Spleen (tissue), 11 donors: ENCODE measurements around the gene USP26. TPM values are rescaled to one million over a fixed set of nuclear protein-coding genes. Genes with fewer than 3 reads are reported as not detected.
A peak's percentile ranks its signal among the peaks of the same experiment; 100 is the strongest.

Source experiments
- DNase-seq: peaks from one replicate; pipeline ENCODE4 v3.0.0-alpha.2; 2020
- H3K27ac ChIP-seq, 8 donors: fragments of 200-600 bp; sonication (generic) in 7 of 8; 1 replicate in 4 of 8; 2 replicates in 4 of 8; pipeline versions ENCODE4 v1.5.0 to v1.8.0; 2016 to 2021; ENCODE audit warnings: inconsistent platforms in 4 of 8, mild to moderate bottlenecking in 4 of 8, moderate library complexity in 1 of 8
- H3K27me3 ChIP-seq, 7 donors: fragments of 200-600 bp; sonication (generic) in 6 of 7; replicated peaks in 1 of 7; 1 replicate in 4 of 7; 2 replicates in 3 of 7; pipeline versions ENCODE4 v1.5.0 to v1.8.0; 2016 to 2021; ENCODE audit warnings: inconsistent platforms in 3 of 7, mild to moderate bottlenecking in 1 of 7
- H3K36me3 ChIP-seq, 6 donors: fragments of 200-600 bp; sonication (generic) in 5 of 6; 1 replicate in 4 of 6; 2 replicates in 2 of 6; pipeline versions ENCODE4 v1.5.0 to v1.8.0; 2016 to 2021; ENCODE audit warnings: inconsistent platforms in 2 of 6
- H3K4me1 ChIP-seq, 6 donors: fragments of 200-600 bp; sonication (generic) in 5 of 6; 1 replicate in 3 of 6; 2 replicates in 3 of 6; pipeline versions ENCODE4 v1.5.0 to v1.8.0; 2016 to 2021; ENCODE audit warnings: inconsistent platforms in 3 of 6
- H3K4me3 ChIP-seq, 8 donors: fragments of 200-600 bp; sonication (generic) in 7 of 8; 1 replicate in 4 of 8; 2 replicates in 4 of 8; pipeline versions ENCODE4 v1.5.0 to v1.8.0; 2016 to 2021; ENCODE audit warnings: inconsistent platforms in 4 of 8, mild to moderate bottlenecking in 4 of 8, moderate library complexity in 2 of 8
- H3K9me3 ChIP-seq, 8 donors: fragments of 200-600 bp; sonication (generic) in 7 of 8; 1 replicate in 4 of 8; 2 replicates in 4 of 8; pipeline versions ENCODE4 v1.5.0 to v1.8.0; 2016 to 2021; ENCODE audit warnings: inconsistent platforms in 4 of 8
- CTCF ChIP-seq, 11 experiments: fragments of 200-600 bp in 7 of 11; fragments of 450-650 bp in 4 of 11; sonication (generic) in 4 of 11; IDR thresholded peaks in 8 of 11; conservative IDR thresholded peaks in 3 of 11; 1 replicate in 7 of 11; 2 replicates in 4 of 11; pipeline versions ENCODE4 v1.4.0 to v1.8.0; 2016 to 2021; ENCODE audit warnings: antibody characterized with exemption in 11 of 11, inconsistent platforms in 4 of 11, mild to moderate bottlenecking in 1 of 11
- POLR2A ChIP-seq, 3 donors: fragments of 450-650 bp; IDR thresholded peaks; one replicate each; pipeline ENCODE4 v1.5.1; 2017; ENCODE audit warnings: antibody characterized with exemption in 3 of 3, mild to moderate bottlenecking in 1 of 3
- POLR2AphosphoS5 ChIP-seq, 3 donors: sonication (generic); formaldehyde crosslinking; IDR thresholded peaks; one replicate each; pipeline ENCODE4 v1.5.1; 2017; ENCODE audit warnings: antibody characterized with exemption in 3 of 3
- WGBS, 5 donors: extraction: QIAGEN DNeasy Blood & Tissue Kit in 3 of 5; methylation state at CpG; one replicate each; pipeline versions ENCODE4 v1.1.5 to v1.1.7; 2013 to 2018; 5-methylcytosine and 5-hydroxymethylcytosine counted together
- intact Hi-C: fragments of 100-400 bp; cut with DNase I; formaldehyde crosslinking; loops from one replicate; pipeline ENCODE4 v1.15.0; 2023; ENCODE audit warnings: low total_unique reads
- polyA plus RNA-seq, 3 donors: library from polyadenylated mRNA; stranded (reverse); fragments of 200-250 nt; gene quantifications; one replicate each; pipeline ENCODE4 v1.2.1, GENCODE V29; 2013
- total RNA-seq, 7 donors: library from RNA; depleted of rRNA in 3 of 7; stranded (reverse); fragments of >200 nt in 3 of 7; fragmentation: NEBNext Ultra II Directional in 4 of 7; extraction: Animal tissue kit (Norgen Biotek cat#: 25700) in 4 of 7; gene quantifications; one replicate each; pipeline versions ENCODE4 v1.1.0 to v1.2.1, GENCODE V29; 2016 to 2021
- donor health status: healthy with polysubstance abuse.
- donor health status: DM: no; HTN: no; CAD: no; lungs with moderate emphysema.
- donor health status: DM: no; HTN: no; CAD: no.
- donor health status: Bipolar disorder and iron deficiency.
- donor health status: healthy.
- donor health status: DM: no; HTN: no; CAD: no.
- donor health status: DM: yes; HTN: yes; CAD: no.

Gene USP26
- total and polyA plus RNA-seq, 10 donors = not detected

- Histone ChIP-seq H3K36me3 (no peaks in the 10 kb centered on the region), H3K27me3 (no peaks in the 10 kb centered on the region), H3K4me1 (no peaks in the 10 kb centered on the region), H3K4me3 (no peak overlapping the region), H3K9me3 (no peaks in the 10 kb centered on the region), H3K27ac (no peak overlapping the region)
- no peak for DNase-seq
- TF ChIP-seq POLR2AphosphoS5 (IDR thresholded peaks at IDR 0.05) (no peak), POLR2A (IDR thresholded peaks at IDR 0.05) (no peak), CTCF (IDR thresholded peaks at IDR 0.05 in 8 of 11, conservative IDR thresholded peaks at IDR 0.05 in 3 of 11) (no peak)
- WGBS, 5 donors = 67 to 90% (median 84%) methylated on average over 3 of the region's 3 CpGs
- intact Hi-C loops = no loop called here
Measured at GRCh38 chrX:133018229-133018628, 78.7 kb downstream of the USP26 start.

GRCh38 chrX:133007458-133007857 lies 89.5 kb downstream of the USP26 start:
- DNase-seq = no peak
- no peaks in the 10 kb centered on the region for H3K4me1 ChIP-seq
- TF ChIP-seq CTCF (IDR thresholded peaks at IDR 0.05 in 8 of 11, conservative IDR thresholded peaks at IDR 0.05 in 3 of 11) (no peak), POLR2A (IDR thresholded peaks at IDR 0.05) (no peak), POLR2AphosphoS5 (IDR thresholded peaks at IDR 0.05) (no peak)
- no peaks in the 10 kb centered on the region for H3K36me3 ChIP-seq
- H3K27ac ChIP-seq = no peak overlapping the region
- peaks cover 0 to 13% (median 0%) of the 10 kb centered on the region in 8 donors for H3K9me3 ChIP-seq
- intact Hi-C loops = no loop called here
- 77 to 92% (median 86%) methylated on average over 3 of the region's 3 CpGs for WGBS, 5 donors
- no peak overlapping the region for H3K4me3 ChIP-seq
- no peaks in the 10 kb centered on the region for H3K27me3 ChIP-seq

- Histone ChIP-seq H3K9me3 (peaks cover 0 to 11% (median 0%) of the 10 kb centered on the region in 8 donors), H3K27ac (no peak overlapping the region), H3K4me1 (no peaks in the 10 kb centered on the region), H3K36me3 (no peaks in the 10 kb centered on the region), H3K27me3 (no peaks in the 10 kb centered on the region), H3K4me3 (no peak overlapping the region)
- no peak for DNase-seq
- intact Hi-C loops = no loop called here
- no peak for TF ChIP-seq CTCF (IDR thresholded peaks at IDR 0.05 in 8 of 11, conservative IDR thresholded peaks at IDR 0.05 in 3 of 11)
- TF ChIP-seq POLR2A (IDR thresholded peaks at IDR 0.05) = no peak
- TF ChIP-seq POLR2AphosphoS5 (IDR thresholded peaks at IDR 0.05) = no peak
- WGBS, 5 donors = 81 to 100% (median 83%) methylated on average over 1 of the region's 1 CpG
Measured at GRCh38 chrX:133005616-133006015, 91.3 kb downstream of the USP26 start.

GRCh38 chrX:133005042-133005441 lies 91.9 kb downstream of the USP26 start:
- no peak for DNase-seq
- H3K9me3 ChIP-seq = peaks cover 0 to 11% (median 0%) of the 10 kb centered on the region in 8 donors
- no peak overlapping the region for H3K4me3 ChIP-seq
- intact Hi-C loops = no loop called here
- no peaks in the 10 kb centered on the region for H3K27me3 ChIP-seq
- WGBS, 5 donors = 6 to 19% (median 15%) methylated on average over 2 of the region's 2 CpGs
- TF ChIP-seq CTCF (IDR thresholded peaks at IDR 0.05 in 8 of 11, conservative IDR thresholded peaks at IDR 0.05 in 3 of 11) (peak in 4 of 11 experiments; percentile 14 to 26 (median 24)), POLR2A (IDR thresholded peaks at IDR 0.05) (no peak)
- H3K27ac ChIP-seq = no peak overlapping the region
- no peaks in the 10 kb centered on the region for H3K4me1 ChIP-seq
- no peaks in the 10 kb centered on the region for H3K36me3 ChIP-seq
